Natural killer cell (primary cell): Measurements from ENCODE around the gene RERE. TPM values are rescaled to one million over a fixed set of nuclear protein-coding genes. Genes with fewer than 3 reads are reported as not detected.

ENCODE experiments used
- ATAC-seq, 3 donors: fragments of 150-1000 bp in 2 of 3; fragments of 200-7000 bp in 1 of 3; cut with Tn5 transposase; 1 replicate in 1 of 3; 2 replicates in 2 of 3; pipeline ENCODE4 v1.10.0; 2021; ENCODE audit warnings: mild to moderate bottlenecking in 2 of 3, moderate library complexity in 2 of 3
- DNase-seq, 2 donors: peaks; one replicate each; pipeline versions ENCODE4 v3.0.0 to v3.0.0-alpha.2; 2013 to 2021; ENCODE audit warnings: mixed read lengths in 1 of 2
- H3K27ac ChIP-seq: one replicate; pipeline ENCODE4 v1.5.1; 2013; ENCODE audit warnings: mild to moderate bottlenecking, low read length
- H3K27me3 ChIP-seq: one replicate; pipeline ENCODE4 v1.6.1; 2013; ENCODE audit warnings: low read length; ENCODE audit not compliant: control insufficient read depth, insufficient read depth
- H3K36me3 ChIP-seq: one replicate; pipeline ENCODE4 v1.6.1; 2013; ENCODE audit warnings: low read length; ENCODE audit not compliant: control insufficient read depth, insufficient read depth
- H3K4me1 ChIP-seq: one replicate; pipeline ENCODE4 v1.6.1; 2013; ENCODE audit warnings: low read length; ENCODE audit not compliant: control insufficient read depth, insufficient read depth
- H3K4me3 ChIP-seq: one replicate; pipeline ENCODE4 v1.5.1; 2013; ENCODE audit warnings: low read length
- H3K9me3 ChIP-seq: one replicate; pipeline ENCODE4 v1.6.1; 2013; ENCODE audit warnings: low read length; ENCODE audit not compliant: control insufficient read depth, insufficient read depth
- H3K27ac Mint-ChIP-seq, 2 donors: one replicate each; pipeline ENCODE4 v1.8.0; 2022; ENCODE audit warnings: mild to moderate bottlenecking in 2 of 2, mixed read lengths in 2 of 2, moderate library complexity in 1 of 2
- H3K27me3 Mint-ChIP-seq, 2 donors: one replicate each; pipeline ENCODE4 v1.8.0; 2022; ENCODE audit warnings: low read depth in 2 of 2, mixed read lengths in 2 of 2
- H3K36me3 Mint-ChIP-seq: one replicate; pipeline ENCODE4 v1.8.0; 2022; ENCODE audit warnings: mixed read lengths
- H3K4me1 Mint-ChIP-seq, 2 donors: one replicate each; pipeline ENCODE4 v1.8.0; 2022; ENCODE audit warnings: mixed read lengths in 2 of 2
- H3K4me3 Mint-ChIP-seq: one replicate; pipeline ENCODE4 v1.8.0; 2022; ENCODE audit warnings: mild to moderate bottlenecking, moderate library complexity, mixed read lengths
- H3K9me3 Mint-ChIP-seq, 2 donors: one replicate each; pipeline ENCODE4 v1.8.0; 2022; ENCODE audit warnings: mixed read lengths in 2 of 2
- WGBS: methylation state at CpG from one replicate; pipeline ENCODE4 v1.1.7; 2013; ENCODE audit warnings: missing lambda C conversion rate; ENCODE audit not compliant: insufficient coverage; 5-methylcytosine and 5-hydroxymethylcytosine counted together
- intact Hi-C: fragments of 100-400 bp; cut with micrococcal nuclease; formaldehyde crosslinking; loops from one replicate; pipeline ENCODE4 v1.14.2; 2022
- total RNA-seq, 4 donors: library from RNA; stranded (reverse); fragments of 120-200 nt in 1 of 4; gene quantifications; one replicate each; pipeline versions ENCODE4 v1.2.3 to v1.2.4, GENCODE V29; 2013 to 2022
- TF ChIP-seq, protein P1 (sequence below): fragments of 200-600 bp; IDR thresholded peaks from one replicate; pipeline ENCODE4 v1.8.0; 2022; ENCODE audit warnings: antibody characterized with exemption

The RERE gene
- total RNA-seq, 3 donors from 2014 or later (not counting 1 experiment from before 2014, with no cell fraction given): 67.7 to 76.0 (median 73.0) TPM

DNA sequence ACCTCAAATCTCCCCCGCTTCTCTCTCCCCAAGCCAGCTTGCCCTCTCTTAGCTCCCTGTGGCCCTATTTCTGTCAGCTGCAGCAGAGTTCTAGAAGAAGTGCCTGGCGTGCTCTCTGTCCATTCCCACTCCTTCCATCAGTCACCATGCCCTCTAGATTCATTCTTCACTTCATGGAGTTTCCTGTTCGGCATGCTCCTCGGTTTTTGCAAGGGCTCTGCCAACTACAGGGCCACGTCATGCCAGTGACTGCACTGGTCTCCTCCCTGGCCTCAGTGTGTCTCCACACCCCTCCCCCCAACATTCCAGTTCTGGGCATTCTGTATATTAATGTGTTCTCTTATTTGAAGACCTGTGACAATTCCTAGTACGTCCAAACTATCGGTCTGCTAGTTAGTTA lies 385.7 kb downstream of the RERE start:
- no peaks in the 10 kb centered on the region for H3K9me3 ChIP-seq
- no peaks in the 10 kb centered on the region for H3K36me3 ChIP-seq
- peaks cover 37% of the 10 kb centered on the region for H3K4me1 ChIP-seq
- DNase-seq: no peak
- Mint-ChIP-seq H3K4me3 (no peak overlapping the region), H3K36me3 (no peaks in the 10 kb centered on the region), H3K4me1 (peaks cover 57 to 60% of the 10 kb centered on the region in 2 donors), H3K27ac (no peak overlapping the region), H3K9me3 (no peaks in the 10 kb centered on the region), H3K27me3 (peaks cover 14 to 22% of the 10 kb centered on the region in 2 donors)
- H3K27ac ChIP-seq: no peak overlapping the region
- H3K4me3 ChIP-seq: no peak overlapping the region
- no peaks in the 10 kb centered on the region for H3K27me3 ChIP-seq
- TF ChIP-seq, protein P1, sequence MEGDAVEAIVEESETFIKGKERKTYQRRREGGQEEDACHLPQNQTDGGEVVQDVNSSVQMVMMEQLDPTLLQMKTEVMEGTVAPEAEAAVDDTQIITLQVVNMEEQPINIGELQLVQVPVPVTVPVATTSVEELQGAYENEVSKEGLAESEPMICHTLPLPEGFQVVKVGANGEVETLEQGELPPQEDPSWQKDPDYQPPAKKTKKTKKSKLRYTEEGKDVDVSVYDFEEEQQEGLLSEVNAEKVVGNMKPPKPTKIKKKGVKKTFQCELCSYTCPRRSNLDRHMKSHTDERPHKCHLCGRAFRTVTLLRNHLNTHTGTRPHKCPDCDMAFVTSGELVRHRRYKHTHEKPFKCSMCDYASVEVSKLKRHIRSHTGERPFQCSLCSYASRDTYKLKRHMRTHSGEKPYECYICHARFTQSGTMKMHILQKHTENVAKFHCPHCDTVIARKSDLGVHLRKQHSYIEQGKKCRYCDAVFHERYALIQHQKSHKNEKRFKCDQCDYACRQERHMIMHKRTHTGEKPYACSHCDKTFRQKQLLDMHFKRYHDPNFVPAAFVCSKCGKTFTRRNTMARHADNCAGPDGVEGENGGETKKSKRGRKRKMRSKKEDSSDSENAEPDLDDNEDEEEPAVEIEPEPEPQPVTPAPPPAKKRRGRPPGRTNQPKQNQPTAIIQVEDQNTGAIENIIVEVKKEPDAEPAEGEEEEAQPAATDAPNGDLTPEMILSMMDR: no peak
- 98% methylated on average over 7 of the region's 7 CpGs for whole genome bisulfite sequencing
- ATAC-seq: no peak
- intact Hi-C loops: loop anchor here (5.0 kb wide), 1 partner anchor 34 kb away; no protein-coding TSS in a partner anchor

DNA sequence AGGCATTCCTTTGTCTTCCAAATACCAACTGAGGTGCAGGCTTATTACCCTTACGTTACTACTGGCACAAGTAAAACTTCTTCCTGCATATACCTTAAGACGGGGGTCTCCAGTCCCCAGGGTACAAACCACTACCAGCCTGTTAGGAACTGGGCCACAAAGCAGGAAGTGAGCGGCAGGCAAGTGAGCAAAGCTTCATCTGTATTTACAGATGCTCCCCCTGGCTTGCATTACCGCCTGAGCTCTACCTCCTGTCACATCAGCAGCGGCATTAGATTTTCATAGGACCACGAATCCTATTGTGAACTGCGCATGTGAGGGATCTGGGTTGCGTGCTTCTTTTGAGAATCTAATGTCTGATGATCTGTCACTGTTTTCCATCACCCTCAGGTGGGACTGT lies 386.4 kb downstream of the RERE start:
- TF ChIP-seq, protein P1: no peak
- H3K36me3 ChIP-seq: no peaks in the 10 kb centered on the region
- Mint-ChIP-seq H3K9me3 (no peaks in the 10 kb centered on the region), H3K27me3 (peaks cover 18 to 22% of the 10 kb centered on the region in 2 donors), H3K4me1 (peaks cover 65% of the 10 kb centered on the region in 2 donors), H3K27ac (peak overlapping the region in 1 of 2 donors; percentile 54), H3K4me3 (peak overlapping the region; percentile 62), H3K36me3 (no peaks in the 10 kb centered on the region)
- 39% methylated on average over 8 of the region's 8 CpGs for WGBS
- H3K4me3 ChIP-seq: no peak overlapping the region
- peak in 1 of 2 donors; percentile 71 for DNase-seq
- peak overlapping the region; percentile 18 for H3K27ac ChIP-seq
- H3K27me3 ChIP-seq: no peaks in the 10 kb centered on the region
- H3K9me3 ChIP-seq: no peaks in the 10 kb centered on the region
- intact Hi-C loops: loop anchor here (5.0 kb wide), 1 partner anchor 34 kb away; no protein-coding TSS in a partner anchor
- peaks cover 44% of the 10 kb centered on the region for H3K4me1 ChIP-seq
- ATAC-seq: peak in 2 of 3 donors; percentile 30 to 38

DNA sequence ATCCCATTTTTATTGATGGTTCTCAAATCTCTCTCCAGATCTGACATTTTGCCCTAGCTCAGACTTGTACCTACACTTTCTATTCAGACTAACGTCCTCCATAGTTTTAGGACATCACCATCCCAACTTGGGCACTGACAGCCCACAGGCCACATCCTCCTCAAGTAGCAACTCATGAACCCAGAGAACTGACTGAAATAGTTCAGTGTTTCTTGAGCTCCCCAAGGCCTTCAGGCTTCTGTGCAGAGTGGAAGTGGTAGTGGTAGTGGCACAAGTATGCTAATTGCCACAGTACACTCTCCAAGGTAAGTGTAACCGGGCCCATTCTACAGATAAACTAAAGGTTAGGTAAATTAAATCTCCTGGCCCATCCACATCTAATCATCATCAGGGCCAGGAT lies 387.0 kb downstream of the RERE start:
- no peak overlapping the region for H3K4me3 ChIP-seq
- TF ChIP-seq, protein P1: no peak
- peak; percentile 27 to 49 (median 38) for ATAC-seq
- Mint-ChIP-seq H3K9me3 (no peaks in the 10 kb centered on the region), H3K27ac (peak overlapping the region in 1 of 2 donors; percentile 54), H3K27me3 (peaks cover 18% of the 10 kb centered on the region in 2 donors), H3K36me3 (no peaks in the 10 kb centered on the region), H3K4me1 (peaks cover 65 to 71% of the 10 kb centered on the region in 2 donors), H3K4me3 (no peak overlapping the region)
- H3K9me3 ChIP-seq: no peaks in the 10 kb centered on the region
- peaks cover 44% of the 10 kb centered on the region for H3K4me1 ChIP-seq
- intact Hi-C loops: loop anchor here (5.0 kb wide), 1 partner anchor 33 kb away; no protein-coding TSS in a partner anchor
- DNase-seq: peak in 1 of 2 donors; percentile 37
- WGBS: 12% methylated on average over 2 of the region's 2 CpGs
- H3K36me3 ChIP-seq: no peaks in the 10 kb centered on the region
- H3K27me3 ChIP-seq: no peaks in the 10 kb centered on the region
- peak overlapping the region; percentile 18 for H3K27ac ChIP-seq
